Heart right ventricle (tissue), 16 donors: Measurements from ENCODE around the gene SLC39A11. TPM values are rescaled to one million over a fixed set of nuclear protein-coding genes. Genes with fewer than 3 reads are reported as not detected.

Experiments
- ATAC-seq, 8 donors: fragments of 200-7000 bp; cut with Tn5 transposase; one replicate each; pipeline ENCODE4 v1.9.1; 2020; ENCODE audit warnings: mild to moderate bottlenecking in 8 of 8, moderate library complexity in 8 of 8, moderate number of reproducible peaks in 1 of 8
- DNase-seq, 2 donors: peaks; one replicate each; pipeline ENCODE4 v3.0.0-alpha.2; 2020
- H3K27ac ChIP-seq, 10 donors: fragments of 200-600 bp; sonication (generic) in 2 of 10; one replicate each; pipeline versions ENCODE4 v1.5.0 to v1.8.0; 2020 to 2022; ENCODE audit warnings: mild to moderate bottlenecking in 3 of 10
- H3K27me3 ChIP-seq, 7 donors: fragments of 200-600 bp; one replicate each; pipeline ENCODE4 v1.8.0; 2021 to 2022; ENCODE audit warnings: mild to moderate bottlenecking in 2 of 7
- H3K36me3 ChIP-seq, 9 donors: fragments of 200-600 bp; sonication (generic) in 1 of 9; one replicate each; pipeline versions ENCODE4 v1.5.0 to v1.8.0; 2020 to 2022; ENCODE audit warnings: mild to moderate bottlenecking in 2 of 9
- H3K4me1 ChIP-seq, 9 donors: fragments of 200-600 bp; sonication (generic) in 1 of 9; one replicate each; pipeline versions ENCODE4 v1.5.0 to v1.8.0; 2020 to 2022; ENCODE audit warnings: mild to moderate bottlenecking in 4 of 9
- H3K4me3 ChIP-seq, 10 donors: fragments of 200-600 bp; sonication (generic) in 2 of 10; one replicate each; pipeline versions ENCODE4 v1.5.0 to v1.8.0; 2020 to 2022; ENCODE audit warnings: mild to moderate bottlenecking in 7 of 10, moderate library complexity in 2 of 10
- H3K9me3 ChIP-seq, 11 donors: fragments of 200-600 bp in 10 of 11; sonication (generic) in 2 of 11; one replicate each; pipeline versions ENCODE4 v1.5.0 to v1.8.0; 2013 to 2022; ENCODE audit warnings: mild to moderate bottlenecking in 2 of 11, control low read depth in 1 of 11, moderate library complexity in 1 of 11
- WGBS, 2 donors: extraction: QIAGEN DNeasy Blood & Tissue Kit; methylation state at CpG; one replicate each; pipeline ENCODE4 v1.1.7; 2013; ENCODE audit warnings: inconsistent platforms in 1 of 2; 5-methylcytosine and 5-hydroxymethylcytosine counted together
- intact Hi-C, 10 donors: fragments of 100-400 bp; cut with DNase I; formaldehyde crosslinking; loops; one replicate each; pipeline versions ENCODE4 v1.11.1 to v1.14.2; 2022
- polyA plus RNA-seq, 2 donors: library from polyadenylated mRNA; stranded (reverse); fragments of 200-250 nt; gene quantifications; one replicate each; pipeline ENCODE4 v1.2.3, GENCODE V29; 2013
- total RNA-seq, 10 donors: library from RNA; stranded (reverse); fragmentation: NEBNext Ultra II Directional in 3 of 10; extraction: Animal tissue kit (Norgen Biotek cat#: 25700) in 3 of 10; gene quantifications; one replicate each; pipeline versions ENCODE4 v1.2.1 to v1.2.4, GENCODE V29; 2021 to 2023
- TF ChIP-seq, protein P1 (sequence below), 9 donors: fragments of 200-600 bp; sonication (generic) in 2 of 9; IDR thresholded peaks; one replicate each; pipeline versions ENCODE4 v1.5.0 to v1.8.0; 2021 to 2022; ENCODE audit warnings: antibody characterized with exemption in 9 of 9, mild to moderate bottlenecking in 5 of 9, moderate library complexity in 1 of 9
- donor health status: Arrhythmogenic right ventricular cardiomyopathy.
- donor health status: ischemic (EF 13 %, LVEDD 7.1; RV severe dilation, severe dysfunction).
- donor health status: healthy with polysubstance abuse.
- donor health status: DM: no; HTN: yes; CAD: no.
- donor health status: DM: no; HTN: no; CAD: no.
- donor health status: ischemic (EF 25% LVEDD 6.9; RV normal size, moderate dysfunction).
- donor health status: ischemic (EF 25% LVEDD 5.7; RV mildly dilated, moderate dysfunction).
- donor health status: healthy.
- donor health status: DM: yes; HTN: yes; CAD: no.
- donor health status: Ischemic cardiomyopathy.
- donor health status: ischemic (EF 35%, LVEDD 5.7; RV mildly dilated, moderate dysfunction).
- donor health status: nonischemic (EF 11% LVEDD 7.7; RV severe dilation, severe dysfunction).
- donor health status: DM: yes; HTN: yes; CAD: no.
- donor health status: PGD.
- donor health status: ischemic (EF 29% LVEDD 5.4; RV normal size, mild dysfunction).
- donor health status: nonischemic (EF 23%, LVEDD 6.1; RV moderate dilation, normal function).

Gene SLC39A11
- total and polyA plus RNA-seq, 12 donors: 2.4 to 11.3 (median 6.4) TPM

DNA sequence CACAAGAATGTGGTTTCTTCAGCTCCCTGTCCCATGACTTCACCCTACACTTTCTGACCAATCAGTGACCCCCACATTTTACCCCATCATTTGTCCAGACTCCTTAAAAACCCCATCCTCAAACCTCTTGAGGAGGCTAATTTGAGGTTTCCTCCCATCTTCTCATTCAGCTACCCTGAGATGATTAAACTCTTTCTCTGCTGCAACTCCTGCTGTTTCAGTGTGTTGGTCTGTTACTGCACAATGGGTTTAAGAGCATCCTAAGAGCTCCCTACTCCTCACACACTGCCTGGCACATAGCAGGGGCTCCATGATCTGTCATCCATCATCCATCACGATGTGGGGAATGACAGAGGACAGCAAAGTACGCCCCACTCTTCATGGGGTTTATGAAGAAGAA lies 212.6 kb downstream of the SLC39A11 start:
- Histone ChIP-seq H3K27ac (no peak overlapping the region), H3K4me3 (no peak overlapping the region), H3K4me1 (no peaks in the 10 kb centered on the region), H3K9me3 (peaks cover 0 to 62% (median 12%) of the 10 kb centered on the region in 11 donors), H3K27me3 (no peaks in the 10 kb centered on the region), H3K36me3 (peaks cover 0 to 6% (median 0%) of the 10 kb centered on the region in 9 donors)
- TF ChIP-seq, protein P1, sequence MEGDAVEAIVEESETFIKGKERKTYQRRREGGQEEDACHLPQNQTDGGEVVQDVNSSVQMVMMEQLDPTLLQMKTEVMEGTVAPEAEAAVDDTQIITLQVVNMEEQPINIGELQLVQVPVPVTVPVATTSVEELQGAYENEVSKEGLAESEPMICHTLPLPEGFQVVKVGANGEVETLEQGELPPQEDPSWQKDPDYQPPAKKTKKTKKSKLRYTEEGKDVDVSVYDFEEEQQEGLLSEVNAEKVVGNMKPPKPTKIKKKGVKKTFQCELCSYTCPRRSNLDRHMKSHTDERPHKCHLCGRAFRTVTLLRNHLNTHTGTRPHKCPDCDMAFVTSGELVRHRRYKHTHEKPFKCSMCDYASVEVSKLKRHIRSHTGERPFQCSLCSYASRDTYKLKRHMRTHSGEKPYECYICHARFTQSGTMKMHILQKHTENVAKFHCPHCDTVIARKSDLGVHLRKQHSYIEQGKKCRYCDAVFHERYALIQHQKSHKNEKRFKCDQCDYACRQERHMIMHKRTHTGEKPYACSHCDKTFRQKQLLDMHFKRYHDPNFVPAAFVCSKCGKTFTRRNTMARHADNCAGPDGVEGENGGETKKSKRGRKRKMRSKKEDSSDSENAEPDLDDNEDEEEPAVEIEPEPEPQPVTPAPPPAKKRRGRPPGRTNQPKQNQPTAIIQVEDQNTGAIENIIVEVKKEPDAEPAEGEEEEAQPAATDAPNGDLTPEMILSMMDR (IDR thresholded peaks at IDR 0.05): no peak
- no peak for ATAC-seq
- DNase-seq: no peak
- intact Hi-C loops: no loop called here
- 85 to 97% methylated on average over 2 of the region's 2 CpGs for WGBS, 2 donors

DNA sequence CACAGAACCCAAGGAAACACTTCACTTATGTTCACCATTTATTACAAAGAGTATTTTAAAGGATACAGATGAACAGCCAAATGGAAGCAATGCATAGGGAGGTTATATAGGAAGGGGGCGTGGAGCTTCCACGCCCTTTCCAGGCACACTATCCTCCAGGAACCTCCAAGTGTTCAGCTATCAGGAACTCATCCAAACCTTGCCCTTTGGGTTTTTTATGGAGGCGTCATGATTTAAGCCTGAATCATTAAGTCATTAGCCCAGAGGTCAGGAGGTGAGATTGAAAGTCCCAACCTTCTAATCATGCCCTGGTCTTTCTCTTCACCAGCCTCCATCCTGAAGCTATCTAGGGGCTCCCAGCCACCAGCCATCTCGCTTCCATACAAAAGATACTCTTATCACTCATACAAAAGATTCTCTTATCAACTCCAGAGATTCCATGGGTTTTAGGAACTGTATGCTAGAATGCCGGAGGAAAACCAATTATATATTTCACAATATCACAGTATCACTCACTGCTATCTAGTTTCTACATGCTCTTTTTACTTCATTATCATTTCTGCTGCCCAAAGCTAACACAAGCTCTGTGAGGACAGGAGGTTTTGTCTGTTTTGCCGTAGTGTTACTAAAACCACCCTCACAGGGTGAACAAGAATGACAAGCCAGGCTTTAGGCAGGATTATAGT lies 213.4 kb downstream of the SLC39A11 start:
- peaks cover 0 to 67% (median 12%) of the 10 kb centered on the region in 11 donors for H3K9me3 ChIP-seq
- no peak overlapping the region for H3K27ac ChIP-seq
- 89 to 92% methylated on average over 6 of the region's 6 CpGs for WGBS, 2 donors
- peaks cover 0 to 6% (median 0%) of the 10 kb centered on the region in 9 donors for H3K36me3 ChIP-seq
- H3K27me3 ChIP-seq: no peaks in the 10 kb centered on the region
- ATAC-seq: no peak
- no peak overlapping the region for H3K4me3 ChIP-seq
- TF ChIP-seq, protein P1 (IDR thresholded peaks at IDR 0.05): no peak
- H3K4me1 ChIP-seq: no peaks in the 10 kb centered on the region
- no peak for DNase-seq
- intact Hi-C loops: no loop called here

DNA sequence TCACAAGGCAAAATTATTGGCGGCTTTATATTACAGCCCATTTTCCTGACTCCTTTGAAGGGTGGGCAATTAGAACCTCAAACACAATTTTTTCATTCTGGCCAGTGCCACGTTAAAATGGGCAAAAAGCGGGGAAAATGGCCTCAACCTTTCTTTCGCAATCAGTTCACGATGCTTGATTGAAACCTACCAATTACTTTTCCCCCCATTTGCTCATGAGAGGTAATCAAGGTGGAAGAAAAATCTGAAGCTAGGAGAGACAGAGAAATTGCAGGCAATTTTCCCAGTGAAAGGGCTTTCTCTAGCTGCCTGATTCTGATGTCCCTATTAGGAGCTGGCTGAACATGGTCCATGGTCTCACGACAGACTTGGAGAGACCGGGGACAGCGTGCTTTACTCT lies 215.1 kb downstream of the SLC39A11 start:
- ATAC-seq: no peak
- intact Hi-C loops: no loop called here
- peaks cover 0 to 76% (median 12%) of the 10 kb centered on the region in 11 donors for H3K9me3 ChIP-seq
- no peak for DNase-seq
- 97 to 98% methylated on average over 8 of the region's 8 CpGs for WGBS, 2 donors
- H3K4me3 ChIP-seq: no peak overlapping the region
- TF ChIP-seq, protein P1 (IDR thresholded peaks at IDR 0.05): no peak
- no peaks in the 10 kb centered on the region for H3K4me1 ChIP-seq
- H3K27me3 ChIP-seq: no peaks in the 10 kb centered on the region
- no peak overlapping the region for H3K27ac ChIP-seq
- H3K36me3 ChIP-seq: peaks cover 0 to 6% (median 0%) of the 10 kb centered on the region in 9 donors

DNA sequence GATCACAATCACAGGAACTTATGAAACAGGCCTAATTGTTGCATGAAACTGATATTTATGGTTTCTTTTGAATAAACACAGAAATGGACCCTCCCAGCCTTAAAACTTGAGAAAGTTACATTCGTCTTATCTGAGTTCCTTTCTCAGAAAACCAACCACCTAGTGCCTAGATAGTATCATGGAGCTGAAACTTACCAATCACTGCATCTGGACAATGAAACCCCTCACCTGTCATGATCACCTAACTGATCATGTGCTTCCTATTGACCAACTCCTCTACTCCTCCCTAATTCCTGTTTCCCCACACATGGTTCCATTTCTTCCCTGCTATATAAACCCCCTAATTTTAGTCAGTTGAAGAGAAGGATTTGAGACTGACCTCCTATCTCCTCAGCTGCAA lies 216.1 kb downstream of the SLC39A11 start:
- 97 to 100% methylated on average over 1 of the region's 1 CpG for WGBS, 2 donors
- ATAC-seq (no peak), DNase-seq (no peak)
- intact Hi-C loops: no loop called here
- peaks cover 0 to 6% (median 0%) of the 10 kb centered on the region in 9 donors for H3K36me3 ChIP-seq
- no peaks in the 10 kb centered on the region for H3K27me3 ChIP-seq
- H3K4me1 ChIP-seq: no peaks in the 10 kb centered on the region
- peaks cover 0 to 76% (median 12%) of the 10 kb centered on the region in 11 donors for H3K9me3 ChIP-seq
- H3K4me3 ChIP-seq: no peak overlapping the region
- TF ChIP-seq, protein P1 (IDR thresholded peaks at IDR 0.05): no peak
- H3K27ac ChIP-seq: no peak overlapping the region
